Activated CD4-positive, alpha-beta memory T cell treated with anti-CD3 and anti-CD28 coated beads for 36 hours (primary cell): ENCODE data around the gene KISS1R. TPM values are rescaled to one million over a fixed set of nuclear protein-coding genes. Genes with fewer than 3 reads are reported as not detected.
A peak's percentile ranks its signal among the peaks of the same experiment; 100 is the strongest.

Experiments
- CTCF ChIA-PET: fragments of 350-600 bp; sonication (Branson Sonifier 250); formaldehyde crosslinking; loops from one replicate; lab custom pipeline; 2021; ENCODE audit warnings: antibody characterized with exemption, inconsistent platforms; lab: Charles Lee
- POLR2A ChIA-PET: fragments of 350-600 bp; sonication (Branson Sonifier 250); formaldehyde crosslinking; loops from one replicate; lab custom pipeline; 2021; ENCODE audit warnings: antibody characterized with exemption; lab: Charles Lee
- DNase-seq: peaks from one replicate; pipeline ENCODE4 v3.0.0-alpha.2; 2020
- H3K27ac Mint-ChIP-seq: one replicate; pipeline ENCODE4 v1.8.0; 2021; ENCODE audit warnings: mixed read lengths
- H3K27me3 Mint-ChIP-seq: one replicate; pipeline ENCODE4 v1.8.0; 2021; ENCODE audit warnings: mixed read lengths
- H3K36me3 Mint-ChIP-seq: one replicate; pipeline ENCODE4 v1.8.0; 2021; ENCODE audit warnings: mixed read lengths
- H3K4me1 Mint-ChIP-seq: one replicate; pipeline ENCODE4 v1.8.0; 2021; ENCODE audit warnings: low read depth, mixed read lengths
- H3K4me3 Mint-ChIP-seq: one replicate; pipeline ENCODE4 v1.8.0; 2021; ENCODE audit warnings: mild to moderate bottlenecking, mixed read lengths
- H3K9me3 Mint-ChIP-seq: one replicate; pipeline ENCODE4 v1.8.0; 2021; ENCODE audit warnings: mixed read lengths
- intact Hi-C: fragments of 100-400 bp; cut with micrococcal nuclease; formaldehyde crosslinking; loops from one replicate; pipeline ENCODE4 v1.15.1; 2023
- total RNA-seq, 2 experiments: library from RNA; stranded (reverse); gene quantifications; one replicate each; pipeline ENCODE4 v1.2.3, GENCODE V29; 2021

KISS1R gene
- total RNA-seq, 2 experiments from 2014 or later = 9.9 to 10.6 TPM

GRCh38 chr19:927351-927779, 10.2 kb downstream of the KISS1R start:
- H3K27ac Mint-ChIP-seq = no peak overlapping the region
- no peak overlapping the region for H3K4me3 Mint-ChIP-seq
- intact Hi-C loops = loop anchor here (10.0 kb wide), 1 partner anchor 177 kb away; the partner anchor contains the start of gene GPX4
- H3K4me1 Mint-ChIP-seq = peaks cover 4% of the 10 kb centered on the region
- ChIA-PET CTCF (no interaction called here), POLR2A (interaction anchor here (0.7 kb wide), 1 partner anchor 326 kb away, joined by 3 read pairs; no protein-coding TSS in a partner anchor)
- no peaks in the 10 kb centered on the region for H3K9me3 Mint-ChIP-seq
- H3K27me3 Mint-ChIP-seq = no peaks in the 10 kb centered on the region
- no peak for DNase-seq
- H3K36me3 Mint-ChIP-seq = peaks cover 8% of the 10 kb centered on the region

- intact Hi-C loops = loop anchor here (10.0 kb wide), 1 partner anchor 177 kb away; the partner anchor contains the start of gene GPX4
- peaks cover 8% of the 10 kb centered on the region for H3K36me3 Mint-ChIP-seq
- DNase-seq = no peak
- ChIA-PET POLR2A (no interaction called here), CTCF (no interaction called here)
- no peaks in the 10 kb centered on the region for H3K9me3 Mint-ChIP-seq
- H3K4me1 Mint-ChIP-seq = peaks cover 8% of the 10 kb centered on the region
- H3K4me3 Mint-ChIP-seq = no peak overlapping the region
- H3K27me3 Mint-ChIP-seq = no peaks in the 10 kb centered on the region
- no peak overlapping the region for H3K27ac Mint-ChIP-seq
These were observed 10.8 kb downstream of the KISS1R start for GRCh38 chr19:927780-928401.

- Mint-ChIP-seq H3K4me3 (no peak overlapping the region), H3K4me1 (peaks cover 10% of the 10 kb centered on the region), H3K27me3 (no peaks in the 10 kb centered on the region), H3K27ac (no peak overlapping the region), H3K36me3 (peaks cover 8% of the 10 kb centered on the region), H3K9me3 (no peaks in the 10 kb centered on the region)
- no peak for DNase-seq
- intact Hi-C loops = loop anchor here (10.0 kb wide), 1 partner anchor 176 kb away; the partner anchor contains the start of gene GPX4
- POLR2A ChIA-PET = no interaction called here
- CTCF ChIA-PET = no interaction called here
These were observed 11.5 kb downstream of the KISS1R start for GRCh38 chr19:928471-929202.

- CTCF ChIA-PET = no interaction called here
- peaks cover 10% of the 10 kb centered on the region for H3K4me1 Mint-ChIP-seq
- H3K27ac Mint-ChIP-seq = no peak overlapping the region
- H3K9me3 Mint-ChIP-seq = no peaks in the 10 kb centered on the region
- no peak overlapping the region for H3K4me3 Mint-ChIP-seq
- intact Hi-C loops = loop anchor here (10.0 kb wide), 1 partner anchor 175 kb away; the partner anchor contains the start of gene GPX4
- POLR2A ChIA-PET = no interaction called here
- DNase-seq = no peak
- H3K27me3 Mint-ChIP-seq = no peaks in the 10 kb centered on the region
- peaks cover 8% of the 10 kb centered on the region for H3K36me3 Mint-ChIP-seq
These were observed 12.2 kb downstream of the KISS1R start for GRCh38 chr19:929203-929890.

- intact Hi-C loops = loop anchor here (10.0 kb wide), 1 partner anchor 175 kb away; the partner anchor contains the start of gene GPX4
- Mint-ChIP-seq H3K27ac (no peak overlapping the region), H3K4me3 (no peak overlapping the region), H3K36me3 (peaks cover 8% of the 10 kb centered on the region), H3K4me1 (peaks cover 10% of the 10 kb centered on the region), H3K9me3 (no peaks in the 10 kb centered on the region), H3K27me3 (no peaks in the 10 kb centered on the region)
- POLR2A ChIA-PET = no interaction called here
- CTCF ChIA-PET = no interaction called here
- no peak for DNase-seq
These were observed 12.7 kb downstream of the KISS1R start for GRCh38 chr19:929891-930258.

- Mint-ChIP-seq H3K27ac (no peak overlapping the region), H3K4me1 (peaks cover 11% of the 10 kb centered on the region), H3K27me3 (no peaks in the 10 kb centered on the region), H3K9me3 (no peaks in the 10 kb centered on the region), H3K4me3 (no peak overlapping the region), H3K36me3 (peaks cover 8% of the 10 kb centered on the region)
- DNase-seq = no peak
- intact Hi-C loops = no loop called here
- ChIA-PET POLR2A (no interaction called here), CTCF (interaction anchor here (0.7 to 1.9 kb wide), 3 partner anchors 39 to 52 kb away, joined by 3 to 8 read pairs (median 4); partner anchors contain the start of gene WDR18)
These were observed 14.9 kb downstream of the KISS1R start for GRCh38 chr19:931860-932647.

GRCh38 chr19:932648-933552, 15.8 kb downstream of the KISS1R start:
- H3K9me3 Mint-ChIP-seq = peaks cover 2% of the 10 kb centered on the region
- no peaks in the 10 kb centered on the region for H3K27me3 Mint-ChIP-seq
- peaks cover 11% of the 10 kb centered on the region for H3K36me3 Mint-ChIP-seq
- no peak overlapping the region for H3K27ac Mint-ChIP-seq
- POLR2A ChIA-PET = no interaction called here
- H3K4me3 Mint-ChIP-seq = no peak overlapping the region
- peak; percentile 42 for DNase-seq
- peaks cover 17% of the 10 kb centered on the region for H3K4me1 Mint-ChIP-seq
- intact Hi-C loops = no loop called here
- CTCF ChIA-PET = interaction anchor here (0.7 to 1.9 kb wide), 3 partner anchors 38 to 51 kb away, joined by 3 to 8 read pairs (median 4); partner anchors contain the start of gene WDR18

GRCh38 chr19:933553-933882, 16.4 kb downstream of the KISS1R start:
- POLR2A ChIA-PET = no interaction called here
- intact Hi-C loops = no loop called here
- H3K4me3 Mint-ChIP-seq = no peak overlapping the region
- no peaks in the 10 kb centered on the region for H3K27me3 Mint-ChIP-seq
- no peak for DNase-seq
- peaks cover 21% of the 10 kb centered on the region for H3K4me1 Mint-ChIP-seq
- H3K36me3 Mint-ChIP-seq = peaks cover 11% of the 10 kb centered on the region
- H3K9me3 Mint-ChIP-seq = peaks cover 2% of the 10 kb centered on the region
- no peak overlapping the region for H3K27ac Mint-ChIP-seq
- CTCF ChIA-PET = interaction anchor here (1.9 kb wide), 1 partner anchor 50 kb away, joined by 8 read pairs; the partner anchor contains the start of gene WDR18

GRCh38 chr19:934197-934840, 17.2 kb downstream of the KISS1R start:
- peaks cover 11% of the 10 kb centered on the region for H3K36me3 Mint-ChIP-seq

GRCh38 chr19:934865-935479, 17.8 kb downstream of the KISS1R start:
- ChIA-PET POLR2A (no interaction called here), CTCF (no interaction called here)
- H3K36me3 Mint-ChIP-seq = peaks cover 12% of the 10 kb centered on the region
- H3K27ac Mint-ChIP-seq = no peak overlapping the region
- no peaks in the 10 kb centered on the region for H3K27me3 Mint-ChIP-seq
- H3K4me3 Mint-ChIP-seq = no peak overlapping the region
- peaks cover 2% of the 10 kb centered on the region for H3K9me3 Mint-ChIP-seq
- DNase-seq = no peak
- peaks cover 22% of the 10 kb centered on the region for H3K4me1 Mint-ChIP-seq
- intact Hi-C loops = no loop called here

More at GRCh38 chr19:934197-934840, 17.2 kb downstream of the KISS1R start:
- Mint-ChIP-seq H3K9me3 (peaks cover 2% of the 10 kb centered on the region), H3K4me1 (peaks cover 21% of the 10 kb centered on the region), H3K27me3 (no peaks in the 10 kb centered on the region), H3K4me3 (no peak overlapping the region), H3K27ac (no peak overlapping the region)
- ChIA-PET CTCF (interaction anchor here (1.9 kb wide), 1 partner anchor 49 kb away, joined by 8 read pairs; the partner anchor contains the start of gene WDR18), POLR2A (no interaction called here)
- intact Hi-C loops = no loop called here
- no peak for DNase-seq
